GM12873 (cell line): ENCODE measurements around the gene LHB.

Source experiments
- CTCF ChIP-seq: IDR thresholded peaks from 2 replicates; pipeline ENCODE4 v1.5.1; 2012; ENCODE audit warnings: low read depth, mild to moderate bottlenecking, moderate library complexity, low read length, control low read depth; ENCODE audit not compliant: insufficient read depth; ENCODE audit errors: missing control alignments

LHB gene

GRCh38 chr19:48994035-48994386 lies 22.9 kb downstream of the LHB start:
- no peak for TF ChIP-seq CTCF

GRCh38 chr19:48993175-48994034 lies 23.5 kb downstream of the LHB start, which contains the start of the genes GYS1 and RUVBL2:
TSS of gene GYS1 (minus strand) at chr19:48993309. CDS start at chr19:48993112, 197 bp downstream.
TSS of gene RUVBL2 (plus strand) at chr19:48993887. CDS start at chr19:48993912, 25 bp downstream.
- TF ChIP-seq CTCF: peak; percentile 96

GRCh38 chr19:48992581-48993174 lies 24.2 kb downstream of the LHB start:
- no peak for TF ChIP-seq CTCF

- no peak for TF ChIP-seq CTCF
Measured at GRCh38 chr19:48991873-48992580, 24.9 kb downstream of the LHB start.

- no peak for TF ChIP-seq CTCF
Measured at GRCh38 chr19:48991011-48991609, 25.8 kb downstream of the LHB start.

GRCh38 chr19:48990400-48990799 lies 26.5 kb downstream of the LHB start:
- TF ChIP-seq CTCF: no peak
